RWPE2 (cell line): ENCODE data around the gene DOK5.

Experiments used
- ATAC-seq: fragments of 200-7000 bp; cut with Tn5 transposase; 3 replicates; pipeline ENCODE4 v1.9.1; 2021; ENCODE audit warnings: low read depth
- DNase-seq: peaks from one replicate; pipeline ENCODE4 v3.0.0-alpha.2; 2020; ENCODE audit warnings: low spot score
- H3K27ac ChIP-seq: fragments of 450-650 bp; 2 replicates; pipeline ENCODE4 v1.5.1; 2017; ENCODE audit warnings: mild to moderate bottlenecking; ENCODE audit not compliant: poor library complexity, severe bottlenecking
- H3K27me3 ChIP-seq: fragments of 250-450 bp; sonication (Bioruptor Pico); 2 replicates; pipeline ENCODE4 v1.5.1; 2021; ENCODE audit warnings: mild to moderate bottlenecking, moderate library complexity; ENCODE audit not compliant: insufficient read depth, poor library complexity, severe bottlenecking
- H3K36me3 ChIP-seq: fragments of 250-450 bp; sonication (Bioruptor Pico); 2 replicates; pipeline ENCODE4 v1.5.1; 2020; ENCODE audit warnings: low read depth, mild to moderate bottlenecking, moderate library complexity
- H3K4me1 ChIP-seq: fragments of 250-450 bp; sonication (Bioruptor Pico); 2 replicates; pipeline ENCODE4 v1.5.1; 2021; ENCODE audit warnings: mild to moderate bottlenecking, moderate library complexity; ENCODE audit not compliant: insufficient read depth, poor library complexity, severe bottlenecking
- H3K4me3 ChIP-seq: fragments of 250-450 bp; sonication (Bioruptor Pico); 2 replicates; pipeline ENCODE4 v1.5.1; 2021; ENCODE audit warnings: mild to moderate bottlenecking, moderate library complexity; ENCODE audit not compliant: severe bottlenecking
- H3K9me3 ChIP-seq: fragments of 250-450 bp; sonication (Bioruptor Pico); 2 replicates; pipeline ENCODE4 v1.5.1; 2021; ENCODE audit warnings: mild to moderate bottlenecking, moderate library complexity; ENCODE audit not compliant: severe bottlenecking
- CTCF ChIP-seq: fragments of 450-650 bp; IDR thresholded peaks from one replicate; pipeline ENCODE4 v1.5.1; 2017; ENCODE audit warnings: mild to moderate bottlenecking, moderate library complexity; ENCODE audit not compliant: poor library complexity, severe bottlenecking

Gene DOK5

GRCh38 chr20:54515793-54516628 is 40.6 kb downstream of the DOK5 start:
- Histone ChIP-seq H3K4me1 (no peaks in the 10 kb centered on the region), H3K27ac (no peak overlapping the region), H3K27me3 (peaks cover 4% of the 10 kb centered on the region), H3K9me3 (no peaks in the 10 kb centered on the region), H3K4me3 (no peak overlapping the region), H3K36me3 (no peaks in the 10 kb centered on the region)
- DNase-seq (no peak), ATAC-seq (no peak)
- no peak for TF ChIP-seq CTCF

DNA sequence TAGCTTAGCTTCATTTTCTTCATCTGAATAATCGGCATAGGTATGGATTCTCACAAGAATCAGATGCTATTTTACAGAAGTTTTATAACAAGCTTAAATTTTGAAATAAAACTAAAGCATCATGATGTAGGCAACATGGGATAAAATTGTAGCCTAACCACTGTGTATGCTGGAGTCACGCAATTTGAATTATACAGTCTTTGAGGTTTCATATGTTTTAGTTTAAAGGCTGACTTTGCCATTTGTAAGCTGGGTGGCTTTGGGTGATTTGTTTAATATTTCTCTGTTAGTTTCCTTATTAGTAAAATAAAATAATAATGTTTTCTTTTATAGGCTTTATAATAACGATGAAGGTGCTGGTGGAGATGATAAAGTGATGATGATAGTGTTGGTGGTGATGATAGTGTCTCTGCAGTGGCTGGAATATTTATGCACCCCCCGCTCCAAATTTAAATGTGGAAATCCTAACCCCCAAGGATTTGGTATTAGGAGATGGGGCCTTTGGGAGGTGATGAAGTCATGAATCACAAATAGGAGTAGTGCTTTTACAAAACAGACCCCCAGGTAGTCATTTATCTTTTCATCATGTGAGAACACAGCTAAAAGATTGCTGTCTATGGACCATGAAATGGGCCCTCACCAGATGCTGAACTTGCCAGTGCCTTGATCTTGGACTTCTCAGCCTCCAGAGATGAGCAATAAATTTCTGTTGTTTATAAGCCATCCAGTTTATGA is 42.0 kb downstream of the DOK5 start:
- H3K9me3 ChIP-seq = no peaks in the 10 kb centered on the region
- H3K27me3 ChIP-seq = peaks cover 11% of the 10 kb centered on the region
- no peaks in the 10 kb centered on the region for H3K4me1 ChIP-seq
- H3K27ac ChIP-seq = no peak overlapping the region
- no peak for TF ChIP-seq CTCF
- ATAC-seq (no peak), DNase-seq (no peak)
- H3K36me3 ChIP-seq = no peaks in the 10 kb centered on the region
- no peak overlapping the region for H3K4me3 ChIP-seq

DNA sequence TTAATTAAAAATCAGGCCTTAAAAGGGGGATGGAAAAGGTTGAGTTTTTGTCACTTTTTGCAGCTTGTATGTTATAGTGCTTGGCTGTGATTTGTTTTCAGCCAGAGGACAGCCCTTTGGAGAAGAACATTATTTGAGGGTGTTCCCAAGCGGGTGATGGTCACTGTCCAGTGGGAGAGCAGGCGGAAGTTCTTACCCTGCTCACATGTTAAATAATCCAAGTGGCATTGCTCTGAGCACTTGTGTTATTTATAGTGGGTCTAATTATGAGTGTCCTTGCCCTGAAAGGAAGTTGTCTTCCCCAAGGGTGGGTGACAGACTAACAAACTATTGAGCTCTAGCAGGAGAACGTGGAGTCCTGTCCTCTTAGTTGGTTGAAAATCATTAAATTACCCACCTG is 49.5 kb downstream of the DOK5 start:
- DNase-seq (no peak), ATAC-seq (no peak)
- no peak for TF ChIP-seq CTCF
- Histone ChIP-seq H3K4me1 (no peaks in the 10 kb centered on the region), H3K9me3 (no peaks in the 10 kb centered on the region), H3K4me3 (no peak overlapping the region), H3K27me3 (peaks cover 73% of the 10 kb centered on the region), H3K36me3 (no peaks in the 10 kb centered on the region), H3K27ac (no peak overlapping the region)

GRCh38 chr20:54525916-54526590 is 50.7 kb downstream of the DOK5 start:
- Histone ChIP-seq H3K36me3 (no peaks in the 10 kb centered on the region), H3K4me1 (no peaks in the 10 kb centered on the region), H3K4me3 (no peak overlapping the region), H3K9me3 (no peaks in the 10 kb centered on the region), H3K27me3 (peaks cover 78% of the 10 kb centered on the region), H3K27ac (no peak overlapping the region)
- TF ChIP-seq CTCF = no peak
- ATAC-seq (no peak), DNase-seq (no peak)
